GM12891 (cell line): ENCODE results near the gene BAX.
A peak's percentile ranks its signal among the peaks of the same experiment; 100 is the strongest.

ENCODE experiments used
- DNase-seq: peaks from one replicate; pipeline ENCODE4 v3.0.0; 2011; ENCODE audit warnings: low spot score; ENCODE audit not compliant: insufficient read length
- FAIRE-seq: peaks from 2 replicates; lab custom pipeline; 2011; peaks lifted over from hg19 to GRCh38; lab: Jason Lieb, UNC
- PAX5 ChIP-seq: IDR thresholded peaks from 2 replicates; pipeline ENCODE4 v1.6.1; 2011; ENCODE audit warnings: low read length, moderate library complexity, mild to moderate bottlenecking; ENCODE audit not compliant: insufficient read depth, severe bottlenecking
- POLR2A ChIP-seq: IDR thresholded peaks from 2 replicates; pipeline ENCODE4 v1.6.1; 2011; ENCODE audit warnings: low read depth, low read length, control low read depth
- POLR2AphosphoS5 ChIP-seq: IDR thresholded peaks from 2 replicates; pipeline ENCODE4 v1.6.1; 2011; ENCODE audit warnings: low read depth, low read length, control low read depth
- POU2F2 ChIP-seq: IDR thresholded peaks from 2 replicates; pipeline ENCODE4 v1.6.1; 2011; ENCODE audit warnings: low read depth, mild to moderate bottlenecking, control low read depth, low read length, moderate library complexity
- SPI1 ChIP-seq: IDR thresholded peaks from 2 replicates; pipeline ENCODE4 v1.6.1; 2011; ENCODE audit warnings: low read depth, low read length, control low read depth
- TAF1 ChIP-seq: IDR thresholded peaks from 2 replicates; pipeline ENCODE4 v1.6.1; 2011; ENCODE audit warnings: low read depth, low read length, control low read depth

The BAX gene

GRCh38 chr19:48977061-48977460, 22.4 kb downstream of the BAX start:
- no peak for FAIRE-seq
- TF ChIP-seq POU2F2 (no peak), PAX5 (no peak), SPI1 (no peak), POLR2AphosphoS5 (no peak), TAF1 (no peak), POLR2A (no peak)

GRCh38 chr19:48982280-48982679, 27.6 kb downstream of the BAX start:
- no peak for TF ChIP-seq PAX5
- no peak for TF ChIP-seq SPI1
- TF ChIP-seq TAF1: no peak
- no peak for TF ChIP-seq POLR2AphosphoS5
- TF ChIP-seq POU2F2: no peak
- TF ChIP-seq POLR2A: no peak
- DNase-seq (no peak), FAIRE-seq (no peak)

More at GRCh38 chr19:48977061-48977460, 22.4 kb downstream of the BAX start:
- DNase-seq: no peak

GRCh38 chr19:48985711-48986110, 31.0 kb downstream of the BAX start:
- FAIRE-seq: no peak
- TF ChIP-seq PAX5 (no peak), POLR2A (no peak), TAF1 (no peak), SPI1 (no peak), POU2F2 (no peak), POLR2AphosphoS5 (no peak)
- DNase-seq: no peak

- FAIRE-seq (no peak), DNase-seq (no peak)
- no peak for TF ChIP-seq TAF1
- TF ChIP-seq SPI1: peak; percentile 65
Measured at GRCh38 chr19:48986211-48986610, 31.5 kb downstream of the BAX start.

- FAIRE-seq (no peak), DNase-seq (no peak)
- TF ChIP-seq TAF1 (no peak), POLR2A (no peak), POLR2AphosphoS5 (no peak), PAX5 (no peak), POU2F2 (no peak), SPI1 (no peak)
Measured at GRCh38 chr19:48987323-48987722, 32.6 kb downstream of the BAX start.

- TF ChIP-seq POU2F2 (no peak), TAF1 (no peak), SPI1 (no peak), POLR2AphosphoS5 (no peak), POLR2A (no peak), PAX5 (no peak)
- DNase-seq (no peak), FAIRE-seq (no peak)
Measured at GRCh38 chr19:48988286-48988685, 33.6 kb downstream of the BAX start.

GRCh38 chr19:48988860-48989259, 34.2 kb downstream of the BAX start:
- FAIRE-seq (no peak), DNase-seq (no peak)
- no peak for TF ChIP-seq TAF1
- TF ChIP-seq PAX5: no peak
- no peak for TF ChIP-seq POLR2AphosphoS5
- no peak for TF ChIP-seq POU2F2

GRCh38 chr19:48989701-48990291, 35.1 kb downstream of the BAX start:
- TF ChIP-seq POLR2AphosphoS5 (no peak), POLR2A (no peak), PAX5 (no peak), SPI1 (no peak), TAF1 (no peak), POU2F2 (no peak)
- DNase-seq: no peak
- no peak for FAIRE-seq

GRCh38 chr19:48990400-48990799, 35.7 kb downstream of the BAX start:
- TF ChIP-seq TAF1 (no peak), POU2F2 (no peak), PAX5 (no peak), POLR2AphosphoS5 (no peak), SPI1 (no peak), POLR2A (no peak)
- no peak for FAIRE-seq
- DNase-seq: no peak

GRCh38 chr19:48991011-48991609, 36.4 kb downstream of the BAX start:
- DNase-seq (no peak), FAIRE-seq (no peak)
- TF ChIP-seq SPI1 (no peak), POLR2A (no peak), PAX5 (no peak), TAF1 (no peak), POLR2AphosphoS5 (no peak), POU2F2 (no peak)
